ENCODE results near the gene SMYD3.

The SMYD3 gene

GRCh38 chr1:246157516-246157915, 349.6 kb downstream of the SMYD3 start:
- H3K36me3 ChIP-seq (replicated peaks; ENCODE audit: insufficient read depth, low read length) = no peaks in the 10 kb centered on the region
- no peaks in the 10 kb centered on the region for H3K4me1 ChIP-seq (ENCODE audit: low read length)
- no peak overlapping the region for H2AFZ ChIP-seq (ENCODE audit: low read length)
- no peak overlapping the region for H3K9ac ChIP-seq (ENCODE audit: low read length)
- no peaks in the 10 kb centered on the region for H3K9me3 ChIP-seq (replicated peaks; ENCODE audit: insufficient read depth, low read length)
- H3F3A ChIP-seq (ENCODE audit: insufficient read depth, low read length) = no peaks in the 10 kb centered on the region
- H3K4me3 ChIP-seq (ENCODE audit: low read length) = no peak overlapping the region
- no peak overlapping the region for H3K4me2 ChIP-seq (ENCODE audit: low read depth, low read length)
- no peaks in the 10 kb centered on the region for H3K79me2 ChIP-seq (ENCODE audit: low read length)
- H3K9me2 ChIP-seq (replicated peaks; ENCODE audit: insufficient read depth, low read length) = no peaks in the 10 kb centered on the region
- H3K27ac ChIP-seq (ENCODE audit: low read length) = no peak overlapping the region
- no peaks in the 10 kb centered on the region for H4K20me1 ChIP-seq (ENCODE audit: insufficient read depth, low read length)
- H3K27me3 ChIP-seq (replicated peaks; ENCODE audit: insufficient read depth, low read length) = no peaks in the 10 kb centered on the region
- no peak for DNase-seq
- no peak for TF ChIP-seq EZH2phosphoT487 (IDR thresholded peaks at IDR 0.05; ENCODE audit: low read length)
- no peak for TF ChIP-seq EZH2 (optimal IDR thresholded peaks at IDR 0.05; ENCODE audit: low read depth, low read length)
- TF ChIP-seq CTCF (IDR thresholded peaks at IDR 0.05; ENCODE audit: low read length) = no peak

GRCh38 chr1:246156847-246157246, 350.2 kb downstream of the SMYD3 start:
- H3K27ac ChIP-seq (ENCODE audit: low read length) = no peak overlapping the region
- H3K27me3 ChIP-seq (replicated peaks; ENCODE audit: insufficient read depth, low read length) = no peaks in the 10 kb centered on the region
- H3K9me2 ChIP-seq (replicated peaks; ENCODE audit: insufficient read depth, low read length) = no peaks in the 10 kb centered on the region
- DNase-seq = no peak
- H2AFZ ChIP-seq (ENCODE audit: low read length) = no peak overlapping the region
- no peak overlapping the region for H3K9ac ChIP-seq (ENCODE audit: low read length)
- no peaks in the 10 kb centered on the region for H4K20me1 ChIP-seq (ENCODE audit: insufficient read depth, low read length)
- no peaks in the 10 kb centered on the region for H3K79me2 ChIP-seq (ENCODE audit: low read length)
- no peak overlapping the region for H3K4me2 ChIP-seq (ENCODE audit: low read depth, low read length)
- H3F3A ChIP-seq (ENCODE audit: insufficient read depth, low read length) = no peaks in the 10 kb centered on the region
- H3K36me3 ChIP-seq (replicated peaks; ENCODE audit: insufficient read depth, low read length) = no peaks in the 10 kb centered on the region
- H3K4me1 ChIP-seq (ENCODE audit: low read length) = no peaks in the 10 kb centered on the region
- H3K9me3 ChIP-seq (replicated peaks; ENCODE audit: insufficient read depth, low read length) = no peaks in the 10 kb centered on the region
- TF ChIP-seq CTCF (IDR thresholded peaks at IDR 0.05; ENCODE audit: low read length) (no peak), EZH2phosphoT487 (IDR thresholded peaks at IDR 0.05; ENCODE audit: low read length) (no peak), EZH2 (optimal IDR thresholded peaks at IDR 0.05; ENCODE audit: low read depth, low read length) (no peak)
- no peak overlapping the region for H3K4me3 ChIP-seq (ENCODE audit: low read length)

GRCh38 chr1:246155923-246156322, 351.2 kb downstream of the SMYD3 start:
- H4K20me1 ChIP-seq (ENCODE audit: insufficient read depth, low read length) = no peaks in the 10 kb centered on the region
- no peaks in the 10 kb centered on the region for H3K36me3 ChIP-seq (replicated peaks; ENCODE audit: insufficient read depth, low read length)
- TF ChIP-seq EZH2 (optimal IDR thresholded peaks at IDR 0.05; ENCODE audit: low read depth, low read length) = no peak
- no peak for TF ChIP-seq CTCF (IDR thresholded peaks at IDR 0.05; ENCODE audit: low read length)
- no peak for TF ChIP-seq EZH2phosphoT487 (IDR thresholded peaks at IDR 0.05; ENCODE audit: low read length)
- no peaks in the 10 kb centered on the region for H3F3A ChIP-seq (ENCODE audit: insufficient read depth, low read length)
- H3K9me3 ChIP-seq (replicated peaks; ENCODE audit: insufficient read depth, low read length) = no peaks in the 10 kb centered on the region
- no peaks in the 10 kb centered on the region for H3K79me2 ChIP-seq (ENCODE audit: low read length)
- H3K4me2 ChIP-seq (ENCODE audit: low read depth, low read length) = no peak overlapping the region
- no peak overlapping the region for H3K9ac ChIP-seq (ENCODE audit: low read length)
- no peak for DNase-seq
- no peaks in the 10 kb centered on the region for H3K4me1 ChIP-seq (ENCODE audit: low read length)
- H3K27me3 ChIP-seq (replicated peaks; ENCODE audit: insufficient read depth, low read length) = no peaks in the 10 kb centered on the region
- H3K4me3 ChIP-seq (ENCODE audit: low read length) = no peak overlapping the region
- H3K27ac ChIP-seq (ENCODE audit: low read length) = no peak overlapping the region
- H3K9me2 ChIP-seq (replicated peaks; ENCODE audit: insufficient read depth, low read length) = no peaks in the 10 kb centered on the region
- no peak overlapping the region for H2AFZ ChIP-seq (ENCODE audit: low read length)
